CD4-positive, alpha-beta T cell treated with Interleukin-4 for 1 hour (primary cell): ENCODE data around the gene NLRP10.
A peak's percentile ranks its signal among the peaks of the same experiment; 100 is the strongest.
"Not testable (repeated sequence)": the region's sequence is repeated elsewhere in the genome, so short reads cannot be mapped to it uniquely, and the experiment has no call there.

ENCODE experiments used
- DNase-seq, 2 donors: peaks; one replicate each; pipeline ENCODE4 v3.0.0-alpha.2; 2020 to 2022

The NLRP10 gene

GRCh38 chr11:7965386-7965785 is at the start of gene NLRP10:
TSS of gene NLRP10 (minus strand) at chr11:7965447. CDS start at chr11:7963495, 1,952 bp downstream.
- no peak for DNase-seq

GRCh38 chr11:8013833-8014232 is 48.6 kb upstream of the NLRP10 start:
- DNase-seq = no peak

- no peak for DNase-seq
These were observed 46.8 kb upstream of the NLRP10 start for GRCh38 chr11:8011981-8012444.

- DNase-seq = no peak
These were observed 46.1 kb upstream of the NLRP10 start for GRCh38 chr11:8011371-8011770.

GRCh38 chr11:8009856-8010255 is 44.6 kb upstream of the NLRP10 start:
- no peak for DNase-seq

- DNase-seq = no peak
These were observed 43.0 kb upstream of the NLRP10 start for GRCh38 chr11:8008212-8008611.

GRCh38 chr11:8006349-8006977 is 41.2 kb upstream of the NLRP10 start:
- DNase-seq = peak; percentile 29 to 58

- DNase-seq = no peak
These were observed 40.3 kb upstream of the NLRP10 start for GRCh38 chr11:8005556-8005955.

- DNase-seq = no peak
These were observed 38.8 kb upstream of the NLRP10 start for GRCh38 chr11:8004008-8004407.

- no peak for DNase-seq
These were observed 37.9 kb upstream of the NLRP10 start for GRCh38 chr11:8003187-8003586.

GRCh38 chr11:8002676-8003075 is 37.4 kb upstream of the NLRP10 start:
- DNase-seq = no peak

- no peak for DNase-seq
These were observed 35.1 kb upstream of the NLRP10 start for GRCh38 chr11:8000390-8000789.

GRCh38 chr11:7999795-8000194 is 34.5 kb upstream of the NLRP10 start:
- DNase-seq = no peak

GRCh38 chr11:7994581-7995278 is 29.5 kb upstream of the NLRP10 start:
- DNase-seq = no peak

- not testable (repeated sequence) for DNase-seq
These were observed 22.3 kb upstream of the NLRP10 start for GRCh38 chr11:7987560-7987883.

GRCh38 chr11:7986768-7987559 is 21.7 kb upstream of the NLRP10 start, which contains the start of gene EIF3F:
TSS of gene EIF3F (plus strand) at chr11:7987337. CDS start at chr11:7987353, 16 bp downstream.
- DNase-seq = peak; percentile 96 to 99

- no peak for DNase-seq
These were observed 18.8 kb upstream of the NLRP10 start for GRCh38 chr11:7983832-7984590.

GRCh38 chr11:7982582-7983119 is 17.4 kb upstream of the NLRP10 start:
- DNase-seq = no peak

- no peak for DNase-seq
These were observed 16.4 kb upstream of the NLRP10 start for GRCh38 chr11:7981619-7982157.

- no peak for DNase-seq
These were observed 12.1 kb upstream of the NLRP10 start for GRCh38 chr11:7977232-7977917.

GRCh38 chr11:7974668-7975067 is 9.4 kb upstream of the NLRP10 start:
- DNase-seq = no peak

GRCh38 chr11:7973011-7973410 is 7.8 kb upstream of the NLRP10 start:
- no peak for DNase-seq
